Activated CD8-positive, alpha-beta memory T cell treated with anti-CD3 and anti-CD28 coated beads, Interleukin-2, amount 10 ng/mL, durations not matched to agents 7 days and 5 days (primary cell): ENCODE results near the gene MAPK8IP3. TPM values are rescaled to one million over a fixed set of nuclear protein-coding genes. Genes with fewer than 3 reads are reported as not detected.

ENCODE experiments used
- ATAC-seq: fragments of 150-1000 bp; cut with Tn5 transposase; one replicate; pipeline ENCODE4 v1.10.0; 2021; ENCODE audit warnings: moderate library complexity
- CTCF ChIA-PET: fragments of 350-600 bp; sonication (Branson Sonifier 250); formaldehyde crosslinking; loops from one replicate; lab custom pipeline; 2021; ENCODE audit warnings: antibody characterized with exemption; lab: Charles Lee
- DNase-seq: peaks from one replicate; pipeline ENCODE4 v3.0.0-alpha.2; 2020
- H3K27ac Mint-ChIP-seq: one replicate; pipeline ENCODE4 v1.8.0; 2021; ENCODE audit warnings: mild to moderate bottlenecking, mixed read lengths
- H3K27me3 Mint-ChIP-seq: one replicate; pipeline ENCODE4 v1.8.0; 2021; ENCODE audit warnings: mixed read lengths
- H3K36me3 Mint-ChIP-seq: one replicate; pipeline ENCODE4 v1.8.0; 2021; ENCODE audit warnings: mild to moderate bottlenecking, mixed read lengths
- H3K4me1 Mint-ChIP-seq: one replicate; pipeline ENCODE4 v1.8.0; 2021; ENCODE audit warnings: mixed read lengths
- H3K4me3 Mint-ChIP-seq: one replicate; pipeline ENCODE4 v1.8.0; 2021; ENCODE audit warnings: mild to moderate bottlenecking, moderate library complexity, mixed read lengths
- H3K9me3 Mint-ChIP-seq: one replicate; pipeline ENCODE4 v1.8.0; 2022; ENCODE audit warnings: low read depth, mixed read lengths
- total RNA-seq, 2 experiments: library from RNA; stranded (reverse); gene quantifications; one replicate each; pipeline ENCODE4 v1.2.3, GENCODE V29; 2021

The MAPK8IP3 gene
- total RNA-seq, 2 experiments from 2014 or later = 78.9 to 101 TPM

- H3K27me3 Mint-ChIP-seq = no peaks in the 10 kb centered on the region
- ATAC-seq (peak; percentile 63), DNase-seq (peak; percentile 86)
- CTCF ChIA-PET = interaction anchor here (0.8 to 4.5 kb wide), 9 partner anchors 8 to 346 kb away, joined by 3 to 47 read pairs (median 5); partner anchors contain the start of genes IFT140, MAPK8IP3, NUBP2 and SPSB3
- peak within 1 kb of the TSS; percentile 98 for H3K27ac Mint-ChIP-seq
- H3K36me3 Mint-ChIP-seq = peaks cover 7% of the 10 kb centered on the region
- H3K9me3 Mint-ChIP-seq = no peaks in the 10 kb centered on the region
- peaks cover 13% of the 10 kb centered on the region for H3K4me1 Mint-ChIP-seq
- H3K4me3 Mint-ChIP-seq = peak within 1 kb of the TSS; percentile 100
These were observed 67.1 kb downstream of the MAPK8IP3 start, which contains the start of gene MRPS34 for GRCh38 chr16:1772908-1773702. Gene MRPS34 (minus strand): TSS chr16:1773134. CDS start chr16:1773119, 15 bp downstream.

- ATAC-seq = peak; percentile 7
- H3K36me3 Mint-ChIP-seq = peaks cover 5% of the 10 kb centered on the region
- H3K27ac Mint-ChIP-seq = peak overlapping the region; percentile 32
- peak overlapping the region; percentile 100 for H3K4me3 Mint-ChIP-seq
- H3K27me3 Mint-ChIP-seq = no peaks in the 10 kb centered on the region
- CTCF ChIA-PET = interaction anchor here (0.6 to 4.5 kb wide), 6 partner anchors 8 to 109 kb away, joined by 3 to 47 read pairs (median 4); partner anchors contain the start of genes MAPK8IP3, NUBP2 and SPSB3
- peak; percentile 51 for DNase-seq
- peaks cover 13% of the 10 kb centered on the region for H3K4me1 Mint-ChIP-seq
- H3K9me3 Mint-ChIP-seq = no peaks in the 10 kb centered on the region
These were observed 67.9 kb downstream of the MAPK8IP3 start for GRCh38 chr16:1773703-1774447.

- Mint-ChIP-seq H3K9me3 (no peaks in the 10 kb centered on the region), H3K27me3 (no peaks in the 10 kb centered on the region), H3K36me3 (peaks cover 5% of the 10 kb centered on the region), H3K4me3 (peak overlapping the region; percentile 100), H3K4me1 (peaks cover 13% of the 10 kb centered on the region), H3K27ac (no peak overlapping the region)
- DNase-seq (no peak), ATAC-seq (no peak)
- CTCF ChIA-PET = interaction anchor here (0.8 to 4.5 kb wide), 5 partner anchors 8 to 69 kb away, joined by 3 to 47 read pairs (median 6); partner anchors contain the start of genes MAPK8IP3, NUBP2 and SPSB3
These were observed 68.4 kb downstream of the MAPK8IP3 start for GRCh38 chr16:1774448-1774780.

GRCh38 chr16:1775006-1775845 is 69.2 kb downstream of the MAPK8IP3 start:
- no peaks in the 10 kb centered on the region for H3K27me3 Mint-ChIP-seq
- H3K27ac Mint-ChIP-seq = no peak overlapping the region
- peaks cover 5% of the 10 kb centered on the region for H3K36me3 Mint-ChIP-seq
- H3K4me3 Mint-ChIP-seq = peak overlapping the region; percentile 22
- CTCF ChIA-PET = interaction anchor here (1.5 to 4.5 kb wide), 2 partner anchors 48 to 70 kb away, joined by 6 to 25 read pairs; partner anchors contain the start of gene MAPK8IP3
- DNase-seq (no peak), ATAC-seq (no peak)
- peaks cover 11% of the 10 kb centered on the region for H3K4me1 Mint-ChIP-seq
- no peaks in the 10 kb centered on the region for H3K9me3 Mint-ChIP-seq

DNA sequence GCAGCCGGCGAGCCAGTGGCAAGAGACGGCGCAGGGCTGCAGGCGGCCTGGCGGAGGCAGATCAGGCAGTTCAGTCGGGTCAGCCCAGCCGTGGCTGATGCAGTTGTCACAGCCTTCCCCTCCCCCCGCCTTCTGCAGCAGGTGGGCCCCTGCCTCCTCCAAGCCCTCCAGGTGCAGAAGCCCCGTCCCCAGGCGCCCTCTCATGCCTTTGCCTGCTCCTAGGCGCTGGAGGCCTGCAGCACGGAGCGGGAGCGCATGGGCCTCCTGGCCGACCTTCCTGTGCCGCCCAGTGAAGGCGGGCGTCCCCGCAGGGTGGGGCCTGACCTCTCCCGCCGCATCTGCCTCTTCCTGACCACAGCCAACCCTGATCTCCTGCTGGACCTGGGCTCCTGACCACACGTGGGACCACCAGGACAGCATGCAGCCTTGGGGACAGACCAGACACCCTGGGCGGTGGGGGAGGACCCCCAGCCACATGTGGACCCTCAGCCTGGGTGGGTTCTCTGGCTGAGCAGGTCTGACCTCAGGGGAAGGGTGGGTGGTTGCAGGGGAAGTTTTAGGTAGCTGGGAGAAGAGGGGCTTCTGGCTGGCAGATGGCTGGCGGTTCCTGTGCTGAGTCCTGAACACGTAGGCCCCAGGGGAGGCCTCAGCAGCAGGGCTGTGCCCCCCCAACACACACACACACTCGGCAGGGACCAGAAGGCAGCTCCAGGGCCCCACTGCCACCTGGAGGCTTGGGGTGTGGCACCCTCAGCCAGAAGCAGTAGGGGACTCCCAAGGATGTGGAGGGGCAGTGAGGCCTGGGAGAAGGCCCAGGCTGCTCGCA is 70.1 kb downstream of the MAPK8IP3 start:
- CTCF ChIA-PET = no interaction called here
- Mint-ChIP-seq H3K27me3 (no peaks in the 10 kb centered on the region), H3K27ac (no peak overlapping the region)

GRCh38 chr16:1776672-1776955 is 70.6 kb downstream of the MAPK8IP3 start:
- Mint-ChIP-seq H3K4me3 (no peak overlapping the region), H3K9me3 (no peaks in the 10 kb centered on the region)
- CTCF ChIA-PET = no interaction called here

More for the DNA sequence above, 70.1 kb downstream of the MAPK8IP3 start:
- Mint-ChIP-seq H3K36me3 (peaks cover 5% of the 10 kb centered on the region), H3K4me3 (no peak overlapping the region), H3K4me1 (peaks cover 13% of the 10 kb centered on the region), H3K9me3 (no peaks in the 10 kb centered on the region)
- ATAC-seq (no peak), DNase-seq (no peak)

DNA sequence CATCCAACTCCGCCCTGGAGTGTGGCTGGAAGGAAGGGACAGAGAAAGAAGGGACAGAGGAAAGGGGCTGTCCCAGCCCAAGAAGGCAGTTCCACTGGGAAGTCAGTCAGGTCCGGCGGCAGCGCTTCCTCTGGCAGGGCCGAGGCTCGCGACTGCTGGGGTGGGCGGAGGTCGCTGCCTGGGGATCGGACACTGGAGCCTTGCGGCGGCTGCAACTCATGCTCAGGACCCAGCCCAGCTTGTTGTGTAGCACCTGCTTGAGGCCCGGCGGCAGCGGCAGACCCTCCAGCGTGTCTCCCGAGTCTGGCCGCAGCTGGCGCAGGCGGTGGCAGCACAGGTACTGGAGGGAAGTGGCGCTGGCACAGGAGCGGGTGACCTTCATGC is 71.0 kb downstream of the MAPK8IP3 start:
- ATAC-seq (no peak), DNase-seq (no peak)
- Mint-ChIP-seq H3K9me3 (no peaks in the 10 kb centered on the region), H3K4me1 (peaks cover 22% of the 10 kb centered on the region), H3K27ac (no peak overlapping the region), H3K27me3 (no peaks in the 10 kb centered on the region), H3K36me3 (peaks cover 5% of the 10 kb centered on the region), H3K4me3 (no peak overlapping the region)
- CTCF ChIA-PET = no interaction called here

More at GRCh38 chr16:1776672-1776955, 70.6 kb downstream of the MAPK8IP3 start:
- DNase-seq = no peak
- H3K27me3 Mint-ChIP-seq = no peaks in the 10 kb centered on the region
- no peak for ATAC-seq
- no peak overlapping the region for H3K27ac Mint-ChIP-seq
- peaks cover 5% of the 10 kb centered on the region for H3K36me3 Mint-ChIP-seq
- H3K4me1 Mint-ChIP-seq = peaks cover 19% of the 10 kb centered on the region

GRCh38 chr16:1777375-1778199 is 71.6 kb downstream of the MAPK8IP3 start:
- DNase-seq (no peak), ATAC-seq (no peak)
- Mint-ChIP-seq H3K36me3 (no peaks in the 10 kb centered on the region), H3K4me3 (no peak overlapping the region), H3K27me3 (no peaks in the 10 kb centered on the region), H3K9me3 (no peaks in the 10 kb centered on the region), H3K27ac (no peak overlapping the region), H3K4me1 (peaks cover 22% of the 10 kb centered on the region)
- CTCF ChIA-PET = interaction anchor here (0.7 kb wide), 1 partner anchor 155 kb away, joined by 3 read pairs; no protein-coding TSS in a partner anchor

DNA sequence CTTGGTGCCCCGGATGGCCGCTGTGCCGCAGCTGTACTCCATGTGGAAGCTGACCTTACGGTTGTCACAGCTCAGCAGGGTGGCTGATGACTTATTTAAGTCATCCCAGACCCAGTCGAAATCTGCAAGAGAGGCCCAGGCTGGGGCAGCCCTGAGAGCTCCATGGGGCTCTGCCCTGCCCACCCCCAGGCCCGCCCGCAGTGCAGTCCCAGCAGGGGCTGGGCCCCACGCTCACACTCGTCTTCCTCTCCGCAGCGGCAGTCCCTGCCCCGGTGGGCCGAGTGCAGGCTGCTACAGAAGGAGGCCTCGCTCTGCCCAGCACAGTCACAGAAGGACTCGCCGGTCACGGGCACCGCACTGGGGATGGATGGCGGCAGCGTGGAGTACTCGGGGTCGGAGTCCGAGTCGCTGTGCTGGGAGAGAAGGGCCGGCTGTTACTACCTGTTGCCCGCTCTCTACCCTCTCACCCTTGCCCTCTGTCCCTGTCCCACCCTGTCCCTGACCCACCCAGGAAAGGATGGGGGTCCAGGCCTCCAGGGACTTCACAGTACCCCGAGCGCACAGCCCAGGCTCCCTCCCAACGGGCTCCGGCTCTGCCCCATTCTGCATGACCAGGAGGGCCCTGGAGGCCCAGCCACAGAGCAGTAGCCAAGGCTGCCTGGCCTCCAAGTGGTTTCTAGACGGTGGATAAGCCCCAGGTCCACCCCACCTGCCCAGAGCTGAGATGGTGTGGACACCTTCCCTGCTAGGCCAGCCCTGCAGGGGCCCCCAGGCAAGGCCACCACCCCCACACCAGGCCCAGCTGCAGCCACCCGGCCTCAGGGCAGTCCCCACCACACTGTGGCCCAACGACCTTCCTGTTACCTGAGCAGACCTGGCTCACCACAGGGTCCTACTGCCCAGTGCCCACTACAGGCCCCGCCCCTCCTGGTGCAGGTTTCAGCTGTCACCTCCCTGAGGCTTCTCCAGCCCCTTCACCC is 72.5 kb downstream of the MAPK8IP3 start:
- Mint-ChIP-seq H3K36me3 (no peaks in the 10 kb centered on the region), H3K9me3 (no peaks in the 10 kb centered on the region), H3K4me1 (peaks cover 26% of the 10 kb centered on the region), H3K27me3 (no peaks in the 10 kb centered on the region), H3K27ac (no peak overlapping the region), H3K4me3 (no peak overlapping the region)
- CTCF ChIA-PET = no interaction called here
- DNase-seq (no peak), ATAC-seq (no peak)

- no peaks in the 10 kb centered on the region for H3K36me3 Mint-ChIP-seq
- CTCF ChIA-PET = no interaction called here
- peaks cover 28% of the 10 kb centered on the region for H3K4me1 Mint-ChIP-seq
- no peak overlapping the region for H3K4me3 Mint-ChIP-seq
- ATAC-seq = no peak
- no peaks in the 10 kb centered on the region for H3K9me3 Mint-ChIP-seq
- no peaks in the 10 kb centered on the region for H3K27me3 Mint-ChIP-seq
- DNase-seq = no peak
- H3K27ac Mint-ChIP-seq = no peak overlapping the region
These were observed 73.3 kb downstream of the MAPK8IP3 start for GRCh38 chr16:1779234-1779701.
